ENCODE results near the gene SLC8A3. TPM values are rescaled to one million over a fixed set of nuclear protein-coding genes. Genes with fewer than 3 reads are reported as not detected.

SLC8A3 gene
- total RNA-seq, 6 experiments from 2014 or later: not detected

DNA sequence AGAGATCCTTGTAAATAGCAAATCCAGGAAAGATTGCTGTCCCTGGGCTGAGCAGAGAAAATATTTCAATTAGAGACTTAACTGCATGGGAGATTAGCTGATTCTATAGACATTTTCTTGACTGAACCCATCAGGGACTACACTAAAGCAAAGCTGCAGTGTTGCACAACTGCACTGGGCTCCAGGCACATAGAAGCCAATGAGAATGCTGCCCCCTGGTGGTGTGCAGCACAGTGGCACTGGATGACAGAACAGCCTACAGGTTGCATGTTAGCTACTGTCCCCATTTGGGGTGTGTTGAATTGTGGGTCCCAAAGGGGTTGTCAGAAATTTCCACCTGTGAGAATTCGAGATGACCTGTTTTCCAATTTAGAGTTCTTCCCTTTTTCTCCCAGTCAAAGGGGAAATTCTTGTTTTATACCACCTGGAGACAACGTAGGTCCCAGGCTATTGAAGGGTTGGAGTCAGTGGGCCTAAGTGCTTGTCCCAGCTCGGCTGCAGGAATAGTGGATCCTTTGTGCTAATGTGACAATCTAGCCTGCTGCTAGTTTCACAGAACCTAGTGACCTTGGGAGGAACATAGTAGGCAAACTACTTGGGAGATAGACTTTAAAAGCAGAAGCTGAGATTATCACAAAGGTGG is 114.7 kb downstream of the SLC8A3 start:
- H3K4me1 Mint-ChIP-seq (ENCODE audit: low read depth): no peaks in the 10 kb centered on the region
- H3K4me3 Mint-ChIP-seq: no peak overlapping the region
- peaks cover 12% of the 10 kb centered on the region for H3K27me3 Mint-ChIP-seq (ENCODE audit: insufficient read depth)
- TF ChIP-seq, protein P1, sequence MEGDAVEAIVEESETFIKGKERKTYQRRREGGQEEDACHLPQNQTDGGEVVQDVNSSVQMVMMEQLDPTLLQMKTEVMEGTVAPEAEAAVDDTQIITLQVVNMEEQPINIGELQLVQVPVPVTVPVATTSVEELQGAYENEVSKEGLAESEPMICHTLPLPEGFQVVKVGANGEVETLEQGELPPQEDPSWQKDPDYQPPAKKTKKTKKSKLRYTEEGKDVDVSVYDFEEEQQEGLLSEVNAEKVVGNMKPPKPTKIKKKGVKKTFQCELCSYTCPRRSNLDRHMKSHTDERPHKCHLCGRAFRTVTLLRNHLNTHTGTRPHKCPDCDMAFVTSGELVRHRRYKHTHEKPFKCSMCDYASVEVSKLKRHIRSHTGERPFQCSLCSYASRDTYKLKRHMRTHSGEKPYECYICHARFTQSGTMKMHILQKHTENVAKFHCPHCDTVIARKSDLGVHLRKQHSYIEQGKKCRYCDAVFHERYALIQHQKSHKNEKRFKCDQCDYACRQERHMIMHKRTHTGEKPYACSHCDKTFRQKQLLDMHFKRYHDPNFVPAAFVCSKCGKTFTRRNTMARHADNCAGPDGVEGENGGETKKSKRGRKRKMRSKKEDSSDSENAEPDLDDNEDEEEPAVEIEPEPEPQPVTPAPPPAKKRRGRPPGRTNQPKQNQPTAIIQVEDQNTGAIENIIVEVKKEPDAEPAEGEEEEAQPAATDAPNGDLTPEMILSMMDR (IDR thresholded peaks at IDR 0.05): peak; percentile 90
- DNase-seq: peak; percentile 58
- no peak overlapping the region for H3K27ac Mint-ChIP-seq
- H3K9me3 Mint-ChIP-seq: peaks cover 4% of the 10 kb centered on the region
- H3K36me3 Mint-ChIP-seq (ENCODE audit: low read depth): no peaks in the 10 kb centered on the region

DNA sequence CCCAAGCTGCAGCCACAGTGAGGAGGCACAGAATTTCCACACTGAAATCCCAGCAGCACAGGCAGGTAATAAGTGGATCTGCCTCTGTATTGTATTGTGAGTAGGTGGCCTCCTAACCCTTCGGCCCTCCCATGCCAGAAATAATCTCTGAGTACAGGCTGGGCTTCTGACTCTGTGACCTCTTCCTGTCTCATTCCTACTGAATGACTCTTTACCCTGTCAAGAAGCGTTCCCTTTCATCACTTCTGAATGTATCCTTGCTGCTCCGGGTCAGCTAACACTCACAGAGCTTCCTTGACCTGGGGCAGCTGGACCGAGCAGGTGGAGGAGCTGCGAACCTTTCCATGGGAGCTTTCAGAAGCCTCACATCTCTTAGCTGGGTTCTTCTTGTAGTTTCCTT is 119.6 kb downstream of the SLC8A3 start:
- TF ChIP-seq, protein P1 (IDR thresholded peaks at IDR 0.05): no peak
- Mint-ChIP-seq H3K36me3 (ENCODE audit: low read depth) (no peaks in the 10 kb centered on the region), H3K4me3 (no peak overlapping the region), H3K27me3 (ENCODE audit: insufficient read depth) (peaks cover 7% of the 10 kb centered on the region), H3K9me3 (peaks cover 12% of the 10 kb centered on the region; the same call in 1 of the 2 replicates), H3K27ac (no peak overlapping the region), H3K4me1 (ENCODE audit: low read depth) (no peaks in the 10 kb centered on the region)
- DNase-seq: no peak

DNA sequence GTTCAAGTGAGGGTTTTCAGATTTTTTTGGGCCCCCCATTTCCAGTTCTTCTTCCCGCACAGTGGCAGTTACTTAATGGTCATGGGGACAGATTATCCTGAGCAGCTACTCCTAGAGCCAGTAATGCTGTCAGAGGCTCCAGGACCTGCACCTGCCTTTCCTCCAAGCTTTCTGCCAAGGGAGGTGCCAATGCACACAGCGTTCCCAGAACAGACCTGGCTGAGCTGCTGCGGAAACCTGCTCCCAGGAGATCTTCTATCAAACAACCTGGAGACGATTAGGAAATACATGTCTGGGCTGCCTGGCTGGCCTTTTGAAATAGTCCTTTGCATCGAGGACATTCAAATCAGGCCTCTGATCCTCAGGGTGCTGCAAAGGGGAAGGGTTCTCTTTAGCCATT is 120.9 kb downstream of the SLC8A3 start:
- Mint-ChIP-seq H3K36me3 (ENCODE audit: low read depth) (no peaks in the 10 kb centered on the region), H3K4me1 (ENCODE audit: low read depth) (no peaks in the 10 kb centered on the region), H3K4me3 (no peak overlapping the region), H3K27ac (no peak overlapping the region), H3K9me3 (peaks cover 12% of the 10 kb centered on the region; the same call in 1 of the 2 replicates), H3K27me3 (ENCODE audit: insufficient read depth) (peaks cover 7% of the 10 kb centered on the region)
- TF ChIP-seq, protein P1 (IDR thresholded peaks at IDR 0.05): no peak
- no peak for DNase-seq

DNA sequence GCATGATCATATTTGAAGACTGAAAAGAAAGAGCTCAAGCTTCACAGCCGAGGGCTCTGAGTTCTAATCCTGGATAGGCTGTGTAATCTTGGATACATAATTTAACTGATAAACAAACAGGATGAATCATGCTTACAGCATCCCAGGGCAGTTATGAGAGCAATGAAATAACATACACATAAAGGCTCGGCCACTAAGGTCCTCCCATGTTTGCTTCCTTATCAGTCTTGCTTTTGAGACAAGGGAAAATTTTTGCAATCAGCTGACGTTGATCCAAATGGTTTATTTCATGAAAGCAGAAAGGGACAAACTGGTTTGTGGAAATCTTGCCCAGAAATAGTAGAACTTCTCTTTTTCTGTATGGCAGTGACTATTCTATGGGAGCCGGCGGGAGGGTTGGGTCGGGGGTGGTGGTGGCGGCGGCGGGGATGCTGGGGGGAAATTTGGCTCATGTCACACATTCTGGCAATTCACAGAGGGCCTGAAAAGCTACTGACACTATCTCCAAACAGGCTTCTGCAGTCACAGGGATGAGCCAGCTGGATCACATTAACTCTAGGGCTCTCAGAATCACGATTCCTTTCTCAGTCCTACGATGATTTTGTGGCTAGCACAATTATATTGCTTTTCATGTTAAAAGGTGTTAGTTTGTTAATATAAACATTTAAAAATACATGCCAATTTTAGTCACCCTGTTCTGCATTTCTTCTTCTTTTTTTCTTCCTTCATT is 124.5 kb downstream of the SLC8A3 start:
- Mint-ChIP-seq H3K4me3 (no peak overlapping the region), H3K9me3 (peaks cover 8% of the 10 kb centered on the region; the same call in 1 of the 2 replicates), H3K27me3 (ENCODE audit: insufficient read depth) (peaks cover under 1% of the 10 kb centered on the region; the same call in 1 of the 2 replicates), H3K27ac (no peak overlapping the region), H3K36me3 (ENCODE audit: low read depth) (no peaks in the 10 kb centered on the region), H3K4me1 (ENCODE audit: low read depth) (no peaks in the 10 kb centered on the region)
- TF ChIP-seq, protein P1 (IDR thresholded peaks at IDR 0.05): no peak
- no peak for DNase-seq

DNA sequence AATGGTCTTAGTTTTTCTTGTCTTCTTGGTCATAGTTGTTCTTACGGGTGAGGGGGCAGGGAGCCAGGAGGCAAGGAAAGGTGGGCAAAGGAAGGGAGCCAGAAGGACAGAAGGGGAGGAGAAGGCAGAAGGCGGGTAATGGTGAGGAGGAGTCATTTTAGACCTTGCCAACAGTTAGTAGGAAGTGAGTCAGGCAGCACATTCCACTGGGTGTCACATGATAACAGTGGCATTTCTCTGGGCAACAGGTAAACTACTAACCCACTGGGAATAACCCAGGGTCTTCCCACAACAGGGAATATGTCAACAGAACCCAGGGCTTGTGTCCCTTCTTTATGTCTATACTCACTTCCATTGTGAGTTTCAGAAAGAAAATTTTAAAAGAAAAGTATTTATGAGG is 127.6 kb downstream of the SLC8A3 start:
- Mint-ChIP-seq H3K4me1 (ENCODE audit: low read depth) (no peaks in the 10 kb centered on the region), H3K4me3 (no peak overlapping the region), H3K27ac (no peak overlapping the region), H3K36me3 (ENCODE audit: low read depth) (no peaks in the 10 kb centered on the region; the same call in 1 of the 2 replicates), H3K27me3 (ENCODE audit: insufficient read depth) (peaks cover 3% of the 10 kb centered on the region; the same call in 1 of the 2 replicates), H3K9me3 (peaks cover 11% of the 10 kb centered on the region)
- TF ChIP-seq, protein P1 (IDR thresholded peaks at IDR 0.05): no peak
- no peak for DNase-seq
